ENCODE data around the gene PML. TPM values are rescaled to one million over a fixed set of nuclear protein-coding genes. Genes with fewer than 3 reads are reported as not detected.

Gene PML
- total RNA-seq, 1 experiment from 2014 or later, result 67.2 TPM

DNA sequence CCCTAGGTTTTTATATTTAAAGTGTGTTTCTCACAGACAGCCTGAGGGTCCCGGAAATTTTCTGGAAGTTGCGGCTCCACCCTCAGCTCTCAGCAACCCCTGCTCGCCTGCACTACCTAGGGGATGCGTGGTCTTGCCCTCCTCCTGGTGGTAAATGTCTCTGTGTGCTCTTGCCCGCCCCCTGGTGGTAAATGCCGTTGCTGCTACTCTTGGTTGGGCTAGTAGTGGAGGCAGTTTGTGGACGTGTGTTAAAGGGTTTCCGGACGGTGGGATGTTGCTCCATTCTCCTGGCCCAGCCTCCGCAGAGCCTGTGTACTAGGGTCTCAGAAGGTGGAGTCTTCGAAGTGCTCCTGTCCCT, 29.8 kb upstream of the PML start:
- peak; percentile 52 to 76 for DNase-seq
- Histone ChIP-seq H3K9me3 (ENCODE audit: insufficient read depth, low read depth) (no peaks in the 10 kb centered on the region), H3K36me3 (ENCODE audit: low read depth) (no peaks in the 10 kb centered on the region), H3F3A (ENCODE audit: insufficient read depth, low read depth) (peaks cover 7% of the 10 kb centered on the region; the same call in 1 of the 2 replicates), H3K4me2 (no peak overlapping the region), H3K9me2 (ENCODE audit: insufficient read depth) (no peaks in the 10 kb centered on the region), H3K4me1 (replicated peaks; ENCODE audit: insufficient read depth) (peaks cover 5% of the 10 kb centered on the region), H4K20me1 (ENCODE audit: insufficient read depth) (no peaks in the 10 kb centered on the region), H3K27ac (no peak overlapping the region), H3K27me3 (ENCODE audit: insufficient read depth, low read depth) (no peaks in the 10 kb centered on the region), H3K79me2 (ENCODE audit: low read depth) (no peaks in the 10 kb centered on the region), H3K4me3 (no peak overlapping the region), H2AFZ (no peak overlapping the region)
- intact Hi-C loops (cut with micrococcal nuclease; ENCODE audit: unreplicated experiment), result loop anchor here (5.0 to 10.0 kb wide), 3 partner anchors 37 to 90 kb away; partner anchors contain the start of genes LOXL1 and TBC1D21
- TF ChIP-seq EZH2 (IDR thresholded peaks at IDR 0.05; ENCODE audit: low read depth) (no peak), CTCF (conservative IDR thresholded peaks at IDR 0.05) (peak; percentile 93)
- CTCF ChIA-PET, result interaction anchor here (0.5 to 1.6 kb wide), 3 partner anchors 13 to 1094 kb away, joined by 9 to 10 read pairs (median 9); no protein-coding TSS in a partner anchor
- BruUV-seq (replicated peaks), result no TSS peak
- POLR2A ChIA-PET (ENCODE audit: unreplicated experiment), result no interaction called here

DNA sequence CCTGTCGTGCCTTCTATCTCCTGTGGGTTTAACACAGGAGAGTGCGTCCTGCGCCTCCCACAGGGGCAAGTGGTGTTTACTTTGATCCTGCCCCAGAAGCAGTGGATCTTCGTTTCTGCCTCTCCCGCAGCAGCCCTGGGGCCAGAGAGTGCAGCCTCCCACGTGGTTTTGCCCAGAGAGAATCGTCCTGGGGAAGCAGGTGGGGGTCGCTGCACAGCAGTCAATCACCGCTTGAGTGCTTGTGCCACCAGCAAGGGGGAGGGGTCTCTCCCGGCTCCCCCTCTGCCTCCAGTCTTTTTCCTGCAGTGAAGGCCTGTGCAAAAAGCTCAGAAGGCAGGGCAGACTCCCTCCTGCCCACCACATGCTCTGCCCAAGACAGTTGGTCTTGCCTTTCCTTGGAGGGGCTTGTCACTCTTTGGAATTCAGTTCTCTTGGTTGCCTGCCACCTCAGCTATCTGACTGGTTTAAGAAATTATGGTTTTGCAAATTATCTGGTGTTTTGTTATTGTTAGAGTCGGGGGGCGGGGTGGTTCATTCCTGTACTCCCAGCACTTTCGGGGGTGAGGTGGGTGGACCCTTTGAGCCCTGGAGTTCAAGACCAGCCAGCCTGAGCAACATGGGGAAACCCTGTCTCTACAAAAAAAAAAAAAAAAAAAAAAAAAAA, 29.3 kb upstream of the PML start:
- Histone ChIP-seq H3F3A (ENCODE audit: insufficient read depth, low read depth) (0 out of 2 replicates have a peak, but pooled peaks cover 7% of the 10 kb centered on the region), H3K4me2 (no peak overlapping the region), H3K36me3 (ENCODE audit: low read depth) (no peaks in the 10 kb centered on the region), H4K20me1 (ENCODE audit: insufficient read depth) (no peaks in the 10 kb centered on the region), H2AFZ (no peak overlapping the region), H3K27me3 (ENCODE audit: insufficient read depth, low read depth) (no peaks in the 10 kb centered on the region), H3K27ac (no peak overlapping the region), H3K4me3 (no peak overlapping the region), H3K79me2 (ENCODE audit: low read depth) (no peaks in the 10 kb centered on the region), H3K4me1 (replicated peaks; ENCODE audit: insufficient read depth) (peaks cover under 1% of the 10 kb centered on the region), H3K9me2 (ENCODE audit: insufficient read depth) (no peaks in the 10 kb centered on the region), H3K9me3 (ENCODE audit: insufficient read depth, low read depth) (no peaks in the 10 kb centered on the region)
- no peak for DNase-seq
- intact Hi-C loops (cut with micrococcal nuclease; ENCODE audit: unreplicated experiment), result loop anchor here (10.0 kb wide), 1 partner anchor 90 kb away; the partner anchor contains the start of gene TBC1D21
- ChIA-PET POLR2A (ENCODE audit: unreplicated experiment) (no interaction called here), CTCF (interaction anchor here (0.6 to 1.6 kb wide), 5 partner anchors 14 to 246 kb away, joined by 3 to 14 read pairs (median 9); no protein-coding TSS in a partner anchor)
- BruUV-seq (replicated peaks), result no TSS peak
- TF ChIP-seq CTCF (conservative IDR thresholded peaks at IDR 0.05) (peak; percentile 51; the same call in 1 of the 2 replicates), EZH2 (IDR thresholded peaks at IDR 0.05; ENCODE audit: low read depth) (no peak)

GRCh38 chr15:73965758-73966113, 28.8 kb upstream of the PML start:
- Histone ChIP-seq H2AFZ (no peak overlapping the region), H3K36me3 (ENCODE audit: low read depth) (no peaks in the 10 kb centered on the region), H3F3A (ENCODE audit: insufficient read depth, low read depth) (0 out of 2 replicates have a peak, but pooled peaks cover 7% of the 10 kb centered on the region), H3K4me2 (no peak overlapping the region), H3K27me3 (ENCODE audit: insufficient read depth, low read depth) (no peaks in the 10 kb centered on the region), H3K9me3 (ENCODE audit: insufficient read depth, low read depth) (no peaks in the 10 kb centered on the region), H3K27ac (no peak overlapping the region), H3K4me1 (replicated peaks; ENCODE audit: insufficient read depth) (no peaks in the 10 kb centered on the region; the same call in 1 of the 2 replicates), H4K20me1 (ENCODE audit: insufficient read depth) (no peaks in the 10 kb centered on the region), H3K9me2 (ENCODE audit: insufficient read depth) (no peaks in the 10 kb centered on the region), H3K4me3 (no peak overlapping the region), H3K79me2 (ENCODE audit: low read depth) (no peaks in the 10 kb centered on the region)
- intact Hi-C loops (cut with micrococcal nuclease; ENCODE audit: unreplicated experiment), result loop anchor here (10.0 kb wide), 1 partner anchor 91 kb away; the partner anchor contains the start of gene TBC1D21
- CTCF ChIA-PET, result interaction anchor here (0.6 to 0.8 kb wide), 3 partner anchors 15 to 71 kb away, joined by 3 to 14 read pairs (median 12); no protein-coding TSS in a partner anchor
- DNase-seq, result no peak
- TF ChIP-seq CTCF (conservative IDR thresholded peaks at IDR 0.05), result no peak
- TF ChIP-seq EZH2 (IDR thresholded peaks at IDR 0.05; ENCODE audit: low read depth), result no peak
- POLR2A ChIA-PET (ENCODE audit: unreplicated experiment), result interaction anchor here (0.6 kb wide), 1 partner anchor 40 kb away, joined by 3 read pairs; no protein-coding TSS in a partner anchor
- no TSS peak for BruUV-seq (replicated peaks)

Data from PC-9 (cell line).